CD4-positive, alpha-beta T cell treated with Interleukin-6 at 100 ng/mL for 8 hours (primary cell): ENCODE measurements around the gene SFT2D2.
"Not testable (repeated sequence)": the region's sequence is repeated elsewhere in the genome, so short reads cannot be mapped to it uniquely, and the experiment has no call there.

Source experiments
- DNase-seq: peaks from one replicate; pipeline ENCODE4 v3.0.0-alpha.2; 2020; ENCODE audit warnings: mixed read lengths, low spot score

The SFT2D2 gene

DNA sequence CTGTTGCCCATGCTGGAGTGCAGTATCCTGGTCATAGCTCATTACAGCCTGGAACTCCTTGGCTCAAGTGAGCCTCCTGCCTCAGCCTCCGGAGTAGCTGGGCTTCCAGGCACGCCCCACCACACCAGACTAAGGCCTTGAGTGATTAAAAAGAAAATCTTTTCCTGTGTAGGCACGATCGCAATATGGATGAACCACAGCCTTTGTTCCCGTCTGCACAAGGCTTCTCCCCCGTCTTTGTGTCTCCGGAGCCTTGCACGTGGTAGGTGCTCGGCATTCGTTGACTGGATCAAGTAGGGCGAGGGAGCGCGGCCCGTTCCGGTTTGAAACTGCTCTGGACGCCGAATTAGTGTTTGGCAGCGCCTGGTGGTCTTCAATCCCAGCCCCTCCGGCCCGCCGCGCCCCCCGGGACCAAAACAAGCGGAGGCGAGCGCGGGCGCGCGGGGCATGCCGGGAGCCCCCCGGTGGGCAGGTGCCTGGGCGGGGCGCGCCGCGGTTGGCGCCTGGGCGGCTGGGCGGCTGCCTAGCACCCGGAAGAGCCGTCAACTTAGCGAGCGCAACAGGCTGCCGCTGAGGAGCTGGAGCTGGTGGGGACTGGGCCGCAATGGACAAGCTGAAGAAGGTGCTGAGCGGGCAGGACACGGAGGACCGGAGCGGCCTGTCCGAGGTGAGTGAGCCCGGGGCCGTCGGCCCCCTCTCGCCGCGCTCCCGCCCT, at the start of gene SFT2D2:
TSS of gene SFT2D2 (plus strand) at position 529 of the 715 bp plus-strand sequence. CDS start at position 605, 76 bp downstream.
- DNase-seq, result peak; percentile 69

DNA sequence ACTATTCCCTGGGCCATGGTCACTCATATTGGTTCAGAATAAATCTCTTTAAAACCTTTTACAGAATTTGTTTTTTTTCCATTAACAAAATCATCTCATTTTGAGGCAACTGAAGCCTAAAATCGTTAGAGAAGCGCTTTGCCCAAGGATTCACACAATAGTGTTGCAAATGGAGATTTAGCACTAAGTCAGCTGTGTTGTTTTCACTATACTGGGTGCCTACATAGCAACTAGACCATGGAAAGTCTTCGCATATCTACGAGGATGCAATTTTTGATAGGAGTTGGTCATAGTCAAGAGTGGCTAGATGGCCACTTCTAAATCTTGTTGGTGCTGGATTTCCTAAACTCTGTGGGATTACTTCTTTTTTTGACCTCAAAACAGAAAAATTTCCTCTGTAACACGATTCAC, 47.6 kb upstream of the SFT2D2 start:
- no peak for DNase-seq

DNA sequence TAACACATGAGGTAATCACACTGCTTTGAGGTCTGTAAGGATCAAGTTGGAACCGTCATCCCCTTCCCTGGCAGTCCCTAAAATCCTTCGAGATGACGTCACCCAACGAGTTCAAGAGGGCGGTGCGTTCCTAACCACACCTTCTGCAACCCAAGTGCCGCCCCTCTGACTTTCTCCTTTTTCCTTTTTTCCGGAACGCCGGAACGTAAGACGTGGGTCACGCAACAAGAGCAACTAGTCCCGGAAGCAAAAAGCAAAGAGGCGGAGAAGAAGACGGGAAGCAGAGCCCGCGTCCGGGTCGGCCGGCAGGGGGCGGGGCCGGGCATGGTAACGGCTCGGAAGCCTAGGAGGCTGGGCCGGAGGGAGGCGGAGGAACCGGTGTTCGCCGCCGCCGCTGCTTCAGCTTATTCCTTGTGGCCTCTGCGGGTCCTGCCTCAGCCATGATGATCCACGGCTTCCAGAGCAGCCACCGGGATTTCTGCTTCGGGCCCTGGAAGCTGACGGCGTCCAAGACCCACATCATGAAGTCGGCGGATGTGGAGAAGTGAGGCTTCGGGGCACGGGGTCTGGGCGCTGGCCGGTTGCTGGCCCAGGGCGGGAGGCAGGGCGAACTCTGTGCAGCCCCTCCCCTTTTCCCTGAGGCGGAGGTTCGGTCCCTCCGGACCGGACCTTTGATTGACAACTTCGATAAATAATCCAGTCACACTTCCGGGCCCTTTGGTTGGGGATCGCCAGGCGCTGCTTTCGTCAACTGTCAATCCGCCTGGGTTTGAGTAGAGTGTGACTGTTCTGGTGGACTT, 47.0 kb upstream of the SFT2D2 start, which contains the start of gene TIPRL:
TSS of gene TIPRL (plus strand) at position 325 of the 800 bp plus-strand sequence. CDS start at position 441, 116 bp downstream.
- DNase-seq, result peak; percentile 93

DNA sequence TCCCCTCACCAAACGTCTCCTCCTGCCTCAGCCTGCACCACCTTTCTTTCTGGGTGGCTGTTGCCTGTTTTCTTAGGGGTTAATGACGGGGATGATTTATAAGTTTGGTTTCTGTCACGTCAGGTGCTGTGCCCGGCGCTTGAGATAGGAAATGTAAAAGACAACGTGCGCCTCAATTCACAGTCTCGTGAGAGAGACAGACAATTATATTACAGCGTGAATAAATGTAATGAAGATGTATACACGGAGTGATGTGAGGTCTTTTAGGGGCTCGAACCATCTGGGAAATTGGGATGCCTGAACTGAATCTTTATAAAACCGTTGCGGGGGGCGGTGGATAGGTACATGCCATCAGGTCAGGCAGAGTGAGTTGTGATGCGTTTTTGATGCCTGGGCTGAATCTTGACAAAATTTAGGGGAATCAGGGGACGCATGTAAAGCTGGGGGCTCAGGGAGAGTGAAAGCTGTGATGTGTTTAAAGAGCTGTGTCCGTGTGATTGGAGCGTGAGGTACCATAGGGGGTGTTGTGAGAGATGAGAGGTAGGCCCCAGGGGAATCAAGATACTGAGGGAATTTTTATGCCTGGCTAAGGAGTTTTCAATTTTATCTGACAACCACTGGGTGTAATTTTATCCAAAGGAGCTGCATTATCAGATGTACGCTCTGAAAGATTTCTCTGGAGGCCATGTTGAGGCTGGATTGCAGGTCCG, 46.2 kb upstream of the SFT2D2 start:
- DNase-seq, result no peak

DNA sequence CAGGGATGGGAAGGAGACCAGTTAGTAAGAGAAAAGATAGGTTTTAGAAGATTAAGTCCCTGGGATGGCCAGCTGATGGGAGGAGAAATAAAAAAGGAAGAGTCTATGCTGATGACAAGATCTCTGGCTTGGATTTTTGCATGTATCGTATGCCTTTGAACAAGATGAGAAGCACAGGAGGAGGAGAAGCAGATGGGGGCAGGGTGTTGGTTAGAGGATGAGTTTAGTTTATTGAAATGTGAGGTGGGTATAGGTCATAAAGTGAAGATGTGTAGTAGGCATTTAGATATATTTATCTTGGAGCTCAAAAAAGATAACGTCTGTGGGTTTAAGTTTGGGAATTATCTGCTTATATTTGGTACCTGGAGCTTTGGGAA, 45.7 kb upstream of the SFT2D2 start:
- no peak for DNase-seq

DNA sequence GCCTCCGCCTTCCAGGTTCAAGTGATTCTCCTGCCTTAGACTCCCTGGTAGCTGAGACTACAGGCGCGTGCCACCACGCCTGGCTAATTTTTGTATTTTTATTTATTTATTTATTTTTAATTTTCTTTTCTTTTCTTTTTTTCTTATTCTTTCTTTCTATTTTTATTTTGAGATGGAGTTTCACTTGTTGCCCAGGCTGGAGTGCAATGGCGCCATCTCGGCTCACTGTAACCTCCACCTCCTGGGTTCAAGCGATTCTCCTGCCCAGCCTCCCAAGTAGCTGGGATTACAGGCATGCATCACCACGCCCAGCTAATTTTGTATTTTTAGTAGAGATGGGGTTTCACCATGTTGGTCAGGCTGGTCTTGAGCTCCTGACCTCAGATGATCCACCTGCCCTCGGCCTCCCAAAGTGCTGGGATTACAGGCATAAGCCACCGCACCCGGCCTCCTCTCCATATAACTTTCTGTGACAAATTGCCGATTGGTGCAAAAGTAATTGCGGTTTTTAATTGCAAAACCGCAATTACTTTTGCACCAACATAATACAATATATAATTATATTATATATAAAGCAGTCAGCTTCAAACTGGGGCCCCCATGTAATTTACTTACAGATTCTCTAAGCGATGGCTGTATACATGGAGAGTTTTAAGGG, 44.6 kb upstream of the SFT2D2 start:
- not testable (repeated sequence) for DNase-seq

DNA sequence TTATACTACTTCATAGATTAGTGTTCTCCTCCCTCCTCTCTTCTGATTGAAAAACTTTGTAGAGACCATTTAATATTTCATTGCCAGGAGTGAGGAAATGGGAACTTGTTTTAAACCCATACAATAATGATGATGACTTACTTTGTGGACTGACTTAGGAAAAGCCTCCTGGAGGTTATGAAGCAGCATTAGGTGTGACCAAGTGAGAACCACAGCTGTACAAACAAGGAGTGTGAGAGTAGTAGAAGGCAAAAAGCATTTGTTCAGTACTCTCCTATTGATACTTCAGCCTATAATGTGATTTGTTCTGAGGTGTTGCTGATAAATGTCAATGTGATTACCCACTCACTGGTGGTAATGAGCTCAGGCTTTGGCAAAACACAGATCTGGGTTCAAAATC, 38.6 kb upstream of the SFT2D2 start:
- no peak for DNase-seq

DNA sequence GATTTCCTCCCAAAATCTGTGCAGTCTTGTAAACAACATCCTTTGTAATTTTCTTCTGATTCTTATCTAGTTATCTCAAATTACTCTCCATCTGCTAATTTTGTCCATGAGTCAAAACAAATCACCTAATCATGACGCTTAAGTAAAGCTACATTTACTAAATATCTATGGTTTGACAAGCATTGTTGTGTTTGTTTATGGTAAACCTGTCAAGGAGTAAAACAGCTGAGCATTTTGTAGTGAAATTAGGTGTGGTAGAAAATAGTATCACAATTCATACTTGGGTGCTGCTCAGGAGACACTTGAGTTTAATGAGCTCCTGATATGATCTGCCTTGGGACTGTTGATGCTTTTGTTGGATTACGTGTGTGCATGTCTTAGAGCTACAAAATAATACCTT, 35.4 kb upstream of the SFT2D2 start:
- no peak for DNase-seq

DNA sequence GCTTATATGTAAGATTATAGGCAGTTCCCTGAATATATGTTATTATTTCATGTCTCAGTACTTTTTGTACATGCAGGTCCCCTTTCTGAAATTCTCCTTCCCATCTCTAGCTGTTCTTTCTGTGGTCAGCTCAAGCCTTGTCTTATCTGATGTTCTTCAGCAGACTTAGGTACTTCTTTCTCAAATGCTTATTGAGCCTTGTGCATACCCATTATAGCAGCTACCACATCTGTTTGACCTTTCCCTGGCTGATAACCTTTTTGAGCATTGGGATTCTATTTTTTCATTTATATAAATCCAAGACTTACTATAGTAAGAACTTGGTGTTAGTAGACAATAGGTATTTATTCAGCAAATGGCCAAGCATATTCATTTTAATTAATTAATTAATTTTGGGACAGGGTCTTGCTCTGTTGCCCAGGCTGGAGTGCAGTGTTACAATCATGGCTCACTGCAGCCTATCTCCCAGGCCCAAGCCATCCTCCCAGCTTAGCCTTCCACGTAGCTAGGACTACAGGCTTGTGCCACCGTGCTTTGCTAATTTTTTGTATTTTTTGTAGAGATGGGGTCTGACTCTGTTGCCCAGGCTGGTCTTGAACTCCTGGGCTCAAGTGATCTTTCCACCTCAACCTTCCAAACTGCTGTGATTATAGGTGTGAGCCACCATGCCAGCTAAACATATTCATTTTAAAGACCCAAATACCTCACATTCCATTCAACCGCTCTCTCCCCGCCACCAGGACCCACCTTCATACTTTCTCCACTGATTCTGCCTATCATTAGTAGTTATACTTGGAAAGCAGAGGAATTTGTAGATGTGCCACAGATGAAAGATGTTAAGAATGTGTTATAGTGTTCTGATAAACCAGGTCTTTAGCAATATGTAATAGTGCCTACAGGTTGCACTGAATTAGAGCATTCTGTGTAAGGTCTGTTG, 30.3 kb upstream of the SFT2D2 start:
- DNase-seq, result no peak

DNA sequence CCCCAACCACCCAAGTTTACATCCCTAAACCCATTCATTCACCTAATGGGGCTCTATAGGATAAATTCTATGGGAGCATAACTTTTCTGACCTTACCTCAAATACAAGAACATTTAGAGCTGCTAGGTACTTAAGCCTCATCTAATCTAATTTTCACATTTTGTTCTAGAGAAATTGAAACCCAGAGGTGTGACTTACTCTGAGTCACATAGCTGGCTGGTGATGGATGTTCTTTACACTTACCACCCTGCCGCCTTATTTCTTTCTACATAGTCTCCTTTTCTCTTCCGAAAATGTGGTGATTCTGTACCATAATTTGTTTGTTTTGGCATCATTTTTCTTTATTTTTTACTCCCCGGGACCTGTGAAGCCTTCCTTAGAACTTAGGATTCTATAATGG, 26.7 kb upstream of the SFT2D2 start:
- no peak for DNase-seq

DNA sequence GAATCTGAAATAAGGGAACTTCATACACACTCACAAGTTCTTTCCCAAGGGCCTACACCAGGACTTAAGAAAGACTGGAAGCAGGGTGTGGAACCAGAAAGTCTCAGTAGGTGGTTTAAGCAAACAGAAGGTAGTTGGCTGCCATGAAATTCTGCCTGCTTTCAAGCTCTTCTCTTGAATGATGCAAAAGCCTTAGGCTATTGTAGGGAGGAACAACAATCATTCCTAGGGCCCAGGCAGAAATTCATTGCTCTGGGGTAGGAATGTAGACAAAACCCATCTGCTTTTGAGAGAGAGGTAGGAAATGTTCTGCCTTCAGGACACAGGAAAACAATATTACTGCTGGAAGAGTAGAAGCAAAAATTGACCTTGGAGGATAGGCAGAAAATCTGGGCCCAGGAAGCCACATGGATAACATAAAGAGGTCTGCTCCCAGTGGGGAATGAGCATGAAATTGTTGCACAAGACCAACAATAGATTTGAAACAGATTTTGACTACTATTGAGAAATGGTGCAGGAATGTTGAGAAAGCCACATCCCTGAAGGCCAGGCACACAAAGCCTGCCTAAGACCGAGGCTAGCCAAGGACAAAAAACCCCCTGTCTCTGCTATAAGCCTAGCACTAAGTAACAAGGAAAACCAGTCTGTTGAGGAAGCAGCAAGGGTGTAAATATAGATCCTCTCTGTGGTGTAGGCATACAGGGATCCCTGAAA, 22.7 kb upstream of the SFT2D2 start:
- DNase-seq, result no peak

DNA sequence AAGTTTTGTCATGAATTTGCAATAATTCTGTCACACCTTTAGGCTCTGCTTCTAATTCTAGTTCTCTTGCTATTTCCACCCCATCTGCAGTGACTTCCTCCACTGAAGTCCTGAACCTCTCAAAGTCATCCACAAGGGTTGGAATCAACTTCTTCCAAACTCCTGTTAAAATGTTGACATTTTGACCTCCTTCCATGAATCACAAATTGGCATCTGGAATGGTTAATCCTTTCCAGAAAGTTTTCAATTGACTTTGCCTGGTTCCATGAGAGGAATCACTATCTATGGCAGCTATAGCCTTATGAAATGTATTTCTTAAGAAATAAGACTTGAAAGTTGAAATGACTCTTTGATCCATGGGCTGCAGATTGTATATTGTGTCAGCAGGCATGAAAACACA, 19.7 kb upstream of the SFT2D2 start:
- DNase-seq, result no peak

DNA sequence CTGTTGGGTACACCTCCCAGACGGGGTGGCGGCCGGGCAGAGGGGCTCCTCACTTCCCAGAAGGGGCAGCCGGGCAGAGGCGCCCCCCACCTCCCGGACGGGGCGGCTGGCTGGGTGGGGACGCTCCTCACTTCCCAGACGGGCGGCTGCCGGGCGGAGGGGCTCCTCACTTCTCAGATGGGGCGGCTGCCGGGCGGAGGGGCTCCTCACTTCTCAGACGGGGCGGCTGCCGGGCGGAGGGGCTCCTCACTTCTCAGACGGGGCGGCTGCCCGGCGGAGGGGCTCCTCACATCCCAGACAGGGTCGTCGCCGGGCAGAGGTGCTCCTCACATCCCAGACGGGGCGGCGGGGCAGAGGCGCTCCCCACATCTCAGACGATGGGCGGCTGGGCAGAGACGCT, 18.1 kb upstream of the SFT2D2 start:
- DNase-seq, result not testable (repeated sequence)

DNA sequence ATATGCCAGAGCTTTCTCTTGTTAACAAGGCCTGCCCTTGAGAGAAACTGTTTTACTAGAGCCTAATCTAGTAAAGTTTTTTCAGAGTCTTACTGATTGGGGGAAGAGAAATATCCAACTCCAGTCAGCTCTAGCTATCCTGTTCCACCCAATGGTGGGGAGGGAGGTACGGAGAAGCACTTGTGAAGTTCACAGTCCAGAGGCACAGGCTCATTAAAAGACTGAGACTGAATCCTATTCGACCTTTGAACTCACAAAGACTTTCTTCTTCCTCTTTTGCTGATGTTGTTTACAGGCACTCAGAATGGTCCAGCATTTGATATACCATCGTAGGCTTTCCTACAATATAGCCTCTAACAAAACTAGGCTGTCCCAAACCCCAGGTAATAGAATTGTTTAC, 15.5 kb upstream of the SFT2D2 start:
- DNase-seq, result no peak

DNA sequence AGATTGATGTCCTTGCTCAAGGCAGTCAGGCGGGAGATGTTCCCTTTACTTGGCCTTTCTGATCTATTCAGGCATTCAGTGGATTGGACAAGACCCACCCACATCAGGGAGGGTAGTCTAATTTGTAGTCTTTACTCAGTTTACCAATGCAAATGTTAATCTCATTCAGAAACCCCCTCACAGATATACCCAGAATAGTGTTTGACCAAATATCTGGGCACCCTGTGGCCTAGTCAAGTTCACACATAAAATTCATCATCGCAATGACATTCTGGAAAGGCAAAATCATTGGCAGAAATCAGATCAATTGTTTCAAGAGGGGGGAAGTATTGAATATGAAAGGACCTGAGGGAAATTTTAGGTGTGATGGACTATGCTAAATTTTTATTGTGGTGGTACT, 12.5 kb upstream of the SFT2D2 start:
- no peak for DNase-seq

DNA sequence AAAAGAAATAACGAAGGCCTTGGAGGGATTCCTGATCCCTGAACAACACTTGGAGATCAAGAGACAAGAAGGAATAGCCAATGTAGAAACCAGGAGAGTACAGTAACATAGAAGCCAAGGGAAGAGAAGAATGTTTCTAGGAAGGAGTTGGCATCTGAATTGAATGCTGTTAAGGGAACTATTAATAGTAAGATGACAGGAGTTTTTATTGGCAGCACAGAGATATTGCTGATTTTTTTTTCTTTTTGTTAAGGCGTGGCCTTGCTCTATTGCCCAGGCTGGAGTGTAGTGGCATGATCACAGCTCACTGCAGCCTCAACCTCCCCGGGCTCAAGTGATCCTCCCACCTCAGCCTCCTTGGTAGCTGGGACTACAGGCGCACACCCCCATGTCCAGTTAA, 9.6 kb upstream of the SFT2D2 start:
- DNase-seq, result no peak

DNA sequence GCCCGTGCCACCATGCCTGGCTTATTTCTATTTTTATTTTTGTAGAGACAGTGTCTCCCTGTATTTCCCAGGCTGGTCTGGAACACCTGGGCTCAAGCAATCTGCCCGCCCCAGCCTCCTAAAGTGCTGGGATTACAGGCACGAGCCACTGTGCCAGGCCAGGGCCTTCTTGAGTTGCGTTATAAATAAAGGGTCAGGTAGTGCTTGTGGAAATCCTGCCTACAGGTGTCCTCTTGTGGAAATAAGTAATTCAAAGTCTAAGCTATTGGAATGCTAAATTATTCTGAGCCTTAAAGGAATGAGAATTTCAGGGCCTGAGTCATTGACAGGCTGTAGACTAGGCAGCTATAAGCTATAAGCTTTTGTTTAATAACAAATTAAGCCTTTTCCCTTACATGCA, 8.1 kb upstream of the SFT2D2 start:
- DNase-seq, result no peak

DNA sequence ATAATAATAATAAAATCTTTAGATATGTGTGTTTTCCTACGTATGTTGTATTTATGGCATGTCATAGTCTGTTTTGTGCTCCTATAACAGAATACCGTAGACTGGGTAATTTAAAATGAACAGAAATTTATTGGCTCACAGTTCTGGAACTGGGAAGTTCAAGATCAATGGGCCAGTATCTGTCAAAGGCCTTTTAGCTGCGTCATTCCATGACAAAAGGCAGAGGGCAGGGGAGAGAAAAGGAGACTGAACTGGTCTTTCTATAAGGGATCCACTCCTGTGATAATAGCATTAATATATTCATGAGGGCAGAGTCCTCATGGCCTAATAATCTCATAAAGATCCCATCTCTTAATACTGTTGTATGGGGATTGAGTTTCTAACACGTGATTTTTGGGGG, 7.1 kb upstream of the SFT2D2 start:
- no peak for DNase-seq

DNA sequence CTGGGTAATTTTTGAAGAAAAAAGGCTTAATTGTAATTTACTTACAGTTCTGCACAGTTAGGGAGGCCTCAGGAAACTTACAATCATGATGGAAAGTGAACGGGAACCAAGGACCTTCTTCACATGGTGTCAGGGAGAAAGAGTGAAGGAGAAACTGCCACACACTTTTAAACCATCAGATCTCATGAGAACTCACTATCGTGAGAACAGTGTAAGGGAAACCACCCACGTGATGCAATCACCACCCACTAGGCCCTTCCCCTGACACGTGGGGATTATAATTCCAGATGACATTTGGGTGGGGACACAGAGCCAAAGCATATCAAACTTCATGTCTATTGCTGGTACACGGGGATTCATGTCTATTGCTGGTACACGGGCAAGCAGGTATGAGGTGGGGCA, 5.3 kb upstream of the SFT2D2 start:
- DNase-seq, result no peak

DNA sequence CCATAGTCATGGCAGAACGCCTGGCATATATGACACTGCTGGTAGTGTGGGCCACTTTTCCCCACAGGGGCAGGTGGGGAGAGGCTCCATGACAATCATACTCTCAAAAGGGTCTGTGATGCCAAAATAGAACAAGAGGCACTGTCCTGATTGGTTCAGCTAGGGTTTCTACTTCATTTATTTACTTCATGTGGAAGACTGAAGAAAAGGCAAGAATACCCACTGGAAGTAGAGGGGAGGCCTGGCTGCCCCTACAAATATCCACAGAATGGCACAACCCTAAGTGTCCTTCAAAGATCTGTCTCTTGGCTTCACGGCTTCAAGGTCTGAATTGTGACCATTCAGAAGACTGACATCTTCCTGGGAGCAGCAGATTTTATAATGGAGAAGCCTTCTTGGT, 4.5 kb upstream of the SFT2D2 start:
- DNase-seq, result no peak

DNA sequence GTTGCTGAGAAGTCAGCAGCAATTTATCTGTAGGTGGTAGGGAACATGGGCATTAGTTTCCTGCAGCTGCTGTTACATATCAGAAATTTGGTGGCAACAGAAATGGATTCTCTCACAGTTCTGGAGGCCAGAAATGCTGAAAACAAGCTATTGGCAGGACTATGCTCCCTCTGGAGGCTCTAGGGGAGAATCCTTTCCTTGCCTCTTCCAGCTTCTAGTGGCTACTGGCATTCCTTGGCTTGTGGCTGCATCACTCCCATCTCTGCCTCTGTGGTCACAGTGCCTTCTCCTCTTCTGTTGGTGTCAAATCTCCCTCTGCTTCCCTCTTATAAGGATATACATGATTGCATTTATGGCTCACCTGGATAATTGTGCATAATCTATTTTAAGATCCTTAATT, 2.5 kb upstream of the SFT2D2 start:
- no peak for DNase-seq
